ENCODE measurements around the gene GRIK5. TPM values are rescaled to one million over a fixed set of nuclear protein-coding genes. Genes with fewer than 3 reads are reported as not detected.

The GRIK5 gene
- total RNA-seq, result 15.5 TPM

- peak in 1 of 2 donors; percentile 66 for DNase-seq (ENCODE audit: low spot score in 2 of 2)
- peak within 1 kb of the TSS; percentile 77 to 81 for H3K27ac ChIP-seq
- peaks cover 0 to 9% of the 10 kb centered on the region in 2 donors for H3K4me1 ChIP-seq
- no peaks in the 10 kb centered on the region for H3K9me3 ChIP-seq
- peak within 1 kb of the TSS; percentile 58 to 74 for H3K4me3 ChIP-seq
- peaks cover 2 to 9% of the 10 kb centered on the region in 2 donors for H3K36me3 ChIP-seq
- no peak for TF ChIP-seq CTCF (IDR thresholded peaks at IDR 0.05)
- intact Hi-C loops (cut with DNase I), result loop anchor here (10.0 kb wide), 2 partner anchors 635 to 805 kb away; partner anchors contain the start of genes DMAC2 and HNRNPUL1
- no peaks in the 10 kb centered on the region for H3K27me3 ChIP-seq
Observed at GRCh38 chr19:42069619-42070351, at the start of gene GRIK5. Gene GRIK5, minus strand, starts transcription at chr19:42070206. Its CDS starts 4,436 bp downstream, at chr19:42065770.

- H3K36me3 ChIP-seq, result no peaks in the 10 kb centered on the region
- no peaks in the 10 kb centered on the region for H3K27me3 ChIP-seq
- H3K4me3 ChIP-seq, result no peak overlapping the region
- no peak for DNase-seq (ENCODE audit: low spot score in 2 of 2)
- peaks cover 5 to 6% of the 10 kb centered on the region in 2 donors for H3K4me1 ChIP-seq
- TF ChIP-seq CTCF (IDR thresholded peaks at IDR 0.05), result no peak
- intact Hi-C loops (cut with DNase I), result no loop called here
- H3K9me3 ChIP-seq, result no peaks in the 10 kb centered on the region
- no peak overlapping the region for H3K27ac ChIP-seq
Observed at GRCh38 chr19:42117076-42117475, 47.1 kb upstream of the GRIK5 start.

GRCh38 chr19:42116308-42117075, 46.5 kb upstream of the GRIK5 start:
- no peak overlapping the region for H3K27ac ChIP-seq
- no peaks in the 10 kb centered on the region for H3K27me3 ChIP-seq
- intact Hi-C loops (cut with DNase I), result no loop called here
- no peaks in the 10 kb centered on the region for H3K9me3 ChIP-seq
- no peak overlapping the region for H3K4me3 ChIP-seq
- no peak for TF ChIP-seq CTCF (IDR thresholded peaks at IDR 0.05)
- peaks cover 5 to 6% of the 10 kb centered on the region in 2 donors for H3K4me1 ChIP-seq
- DNase-seq (ENCODE audit: low spot score in 2 of 2), result no peak
- no peaks in the 10 kb centered on the region for H3K36me3 ChIP-seq

- no peak overlapping the region for H3K27ac ChIP-seq
- no peaks in the 10 kb centered on the region for H3K36me3 ChIP-seq
- DNase-seq (ENCODE audit: low spot score in 2 of 2), result no peak
- H3K4me3 ChIP-seq, result no peak overlapping the region
- H3K4me1 ChIP-seq, result peaks cover 5 to 6% of the 10 kb centered on the region in 2 donors
- intact Hi-C loops (cut with DNase I), result no loop called here
- no peaks in the 10 kb centered on the region for H3K27me3 ChIP-seq
- no peak for TF ChIP-seq CTCF (IDR thresholded peaks at IDR 0.05)
- H3K9me3 ChIP-seq, result no peaks in the 10 kb centered on the region
Observed at GRCh38 chr19:42115705-42116104, 45.7 kb upstream of the GRIK5 start.

- H3K27ac ChIP-seq, result no peak overlapping the region
- H3K4me1 ChIP-seq, result peaks cover 5 to 6% of the 10 kb centered on the region in 2 donors
- no peak for DNase-seq (ENCODE audit: low spot score in 2 of 2)
- H3K36me3 ChIP-seq, result no peaks in the 10 kb centered on the region
- no peaks in the 10 kb centered on the region for H3K9me3 ChIP-seq
- intact Hi-C loops (cut with DNase I), result no loop called here
- no peak overlapping the region for H3K4me3 ChIP-seq
- no peaks in the 10 kb centered on the region for H3K27me3 ChIP-seq
- TF ChIP-seq CTCF (IDR thresholded peaks at IDR 0.05), result no peak
Observed at GRCh38 chr19:42115219-42115618, 45.2 kb upstream of the GRIK5 start.

Data from ascending aorta (tissue), 2 donors.